Activated naive CD8-positive, alpha-beta T cell treated with anti-CD3 and anti-CD28 coated beads, Interleukin-2, amount 50 U/mL, for 16 hours (primary cell): ENCODE data around the gene PA2G4.
"Not testable (repeated sequence)": the region's sequence is repeated elsewhere in the genome, so short reads cannot be mapped to it uniquely, and the experiment has no call there.

Source experiments
- DNase-seq: peaks from one replicate; pipeline ENCODE4 v3.0.0-alpha.2; 2020; ENCODE audit warnings: low read depth, low spot score

The PA2G4 gene

GRCh38 chr12:56104109-56104814, at the start of gene PA2G4:
PA2G4 (plus strand) TSS chr12:56104559; CDS start chr12:56104738, 179 bp downstream.
- peak; percentile 98 for DNase-seq

- DNase-seq: not testable (repeated sequence)
Measured at GRCh38 chr12:56059964-56060363, 44.4 kb upstream of the PA2G4 start.

GRCh38 chr12:56061982-56062381, 42.4 kb upstream of the PA2G4 start:
- no peak for DNase-seq

GRCh38 chr12:56062996-56063395, 41.4 kb upstream of the PA2G4 start:
- no peak for DNase-seq

GRCh38 chr12:56071648-56072047, 32.7 kb upstream of the PA2G4 start:
- no peak for DNase-seq

GRCh38 chr12:56074396-56074795, 30.0 kb upstream of the PA2G4 start:
- DNase-seq: no peak

- not testable (repeated sequence) for DNase-seq
Measured at GRCh38 chr12:56077966-56078365, 26.4 kb upstream of the PA2G4 start.

- no peak for DNase-seq
Measured at GRCh38 chr12:56078427-56078826, 25.9 kb upstream of the PA2G4 start.

GRCh38 chr12:56078931-56079722, 25.2 kb upstream of the PA2G4 start:
- peak; percentile 11 for DNase-seq

- DNase-seq: peak; percentile 11
Measured at GRCh38 chr12:56079723-56080555, 24.4 kb upstream of the PA2G4 start, which contains the start of gene ERBB3. ERBB3 (plus strand) TSS chr12:56080165; CDS start chr12:56080301, 136 bp downstream.

- DNase-seq: no peak
Measured at GRCh38 chr12:56080556-56081138, 23.7 kb upstream of the PA2G4 start.

GRCh38 chr12:56081393-56082347, 22.7 kb upstream of the PA2G4 start:
- DNase-seq: no peak

- no peak for DNase-seq
Measured at GRCh38 chr12:56082382-56082781, 22.0 kb upstream of the PA2G4 start.

GRCh38 chr12:56082967-56083366, 21.4 kb upstream of the PA2G4 start:
- DNase-seq: no peak

- no peak for DNase-seq
Measured at GRCh38 chr12:56084958-56085543, 19.3 kb upstream of the PA2G4 start.

- DNase-seq: no peak
Measured at GRCh38 chr12:56086096-56086495, 18.3 kb upstream of the PA2G4 start.

GRCh38 chr12:56086608-56087007, 17.8 kb upstream of the PA2G4 start:
- no peak for DNase-seq

- no peak for DNase-seq
Measured at GRCh38 chr12:56087220-56087619, 17.1 kb upstream of the PA2G4 start.

GRCh38 chr12:56097738-56098137, 6.6 kb upstream of the PA2G4 start:
- no peak for DNase-seq

- DNase-seq: no peak
Measured at GRCh38 chr12:56098592-56098991, 5.8 kb upstream of the PA2G4 start.
